IPS-NIHi7 (cell line): ENCODE results near the gene MAGI2.
"Not testable (repeated sequence)": the region's sequence is repeated elsewhere in the genome, so short reads cannot be mapped to it uniquely, and the experiment has no call there.

Experiments used
- DNase-seq: peaks from one replicate; pipeline ENCODE4 v3.0.0; 2012; ENCODE audit warnings: mixed read lengths; ENCODE audit errors: extremely low spot score

Gene MAGI2

DNA sequence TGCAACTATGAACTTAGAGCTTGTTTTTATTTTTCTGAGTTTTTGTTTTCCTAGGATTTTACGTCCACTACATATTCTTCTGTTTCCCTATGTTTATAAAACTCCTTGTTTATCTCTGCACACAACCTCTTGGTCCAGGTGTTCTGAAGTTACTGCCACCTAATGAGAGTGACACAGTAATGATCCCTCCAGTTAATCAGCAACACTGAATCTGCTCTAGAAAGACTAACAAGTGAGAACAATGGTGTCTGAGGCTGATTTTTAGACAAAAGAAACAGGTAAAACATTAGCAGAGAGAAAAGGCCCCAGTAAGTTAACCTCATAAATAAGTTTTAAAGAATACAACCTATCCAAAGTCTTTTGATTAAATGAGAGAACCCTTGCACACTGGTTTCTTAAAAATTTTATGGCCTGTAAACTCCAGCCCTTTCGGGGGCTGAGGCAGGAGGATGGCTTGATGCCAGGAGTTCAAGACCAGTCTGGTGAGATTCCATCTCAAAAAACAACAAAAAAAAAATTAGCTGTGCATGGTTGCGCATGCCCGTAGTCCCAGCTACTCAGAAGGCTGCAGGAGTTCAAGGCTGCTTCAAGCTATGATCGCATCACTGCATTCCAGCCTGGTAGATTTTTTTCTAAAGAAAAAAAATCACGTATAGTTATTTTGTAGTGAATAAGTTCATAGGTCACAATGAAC is 397.6 kb downstream of the MAGI2 start:
- no peak for DNase-seq

DNA sequence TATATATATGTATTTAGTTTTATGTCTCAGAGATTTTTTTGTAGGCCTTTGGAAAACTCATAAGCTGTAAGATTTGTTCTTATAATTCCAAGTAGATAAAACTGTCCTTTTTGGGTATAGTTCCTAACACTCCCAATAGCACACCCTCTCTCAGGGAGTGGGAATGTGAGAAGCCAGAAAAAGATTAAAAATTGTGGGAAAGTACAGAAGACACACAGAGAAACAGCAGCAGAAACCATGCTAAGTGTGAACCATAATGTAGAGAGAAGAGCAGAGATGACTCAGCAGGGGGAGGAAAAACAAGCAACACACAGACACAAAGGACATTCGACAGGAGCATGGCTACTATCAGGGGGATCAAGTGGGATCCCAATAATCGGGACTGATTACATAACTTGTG is 401.6 kb downstream of the MAGI2 start:
- DNase-seq, result no peak

- DNase-seq, result no peak
These were observed 402.9 kb downstream of the MAGI2 start for GRCh38 chr7:79050603-79051002.

GRCh38 chr7:79046061-79046460 is 407.4 kb downstream of the MAGI2 start:
- DNase-seq, result no peak

DNA sequence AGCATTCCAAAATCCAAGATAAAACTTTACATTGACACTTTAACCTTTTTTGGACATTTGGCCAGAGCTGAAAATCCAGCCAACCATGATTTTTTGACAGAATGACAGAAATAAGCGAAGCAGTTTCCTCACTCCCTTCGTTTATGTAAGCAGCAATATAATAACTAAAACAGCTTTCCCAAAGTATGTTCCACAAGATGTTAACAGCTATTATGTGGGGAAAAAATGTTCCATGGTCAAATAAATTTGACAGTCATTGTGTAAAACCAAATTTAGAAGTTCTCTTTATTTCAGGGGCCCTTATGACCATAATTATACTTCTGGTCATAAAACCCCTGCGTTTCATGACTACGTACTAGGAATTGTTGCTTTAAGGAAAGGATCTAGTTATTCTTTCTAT is 416.5 kb downstream of the MAGI2 start:
- no peak for DNase-seq

GRCh38 chr7:79036356-79036755 is 417.1 kb downstream of the MAGI2 start:
- no peak for DNase-seq

- no peak for DNase-seq
These were observed 417.6 kb downstream of the MAGI2 start for GRCh38 chr7:79035858-79036257.

DNA sequence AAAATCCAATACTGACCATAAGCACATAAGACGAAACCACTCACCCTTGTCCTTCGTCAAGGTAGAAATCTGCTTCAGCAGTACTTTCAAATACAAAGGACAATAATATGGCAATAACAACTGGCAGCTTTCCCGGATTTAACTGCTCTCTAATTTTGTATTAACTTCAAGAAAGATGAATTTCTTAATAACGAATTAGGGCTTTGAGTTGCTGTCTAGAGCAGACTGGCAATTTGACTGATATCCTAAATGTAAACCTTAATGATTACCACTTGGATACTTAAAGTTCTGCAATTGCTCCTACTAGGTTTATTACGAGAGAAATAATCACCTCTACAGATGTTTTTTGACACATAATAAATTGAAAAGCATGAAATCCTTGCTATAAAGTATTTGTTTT is 418.7 kb downstream of the MAGI2 start:
- DNase-seq, result no peak

DNA sequence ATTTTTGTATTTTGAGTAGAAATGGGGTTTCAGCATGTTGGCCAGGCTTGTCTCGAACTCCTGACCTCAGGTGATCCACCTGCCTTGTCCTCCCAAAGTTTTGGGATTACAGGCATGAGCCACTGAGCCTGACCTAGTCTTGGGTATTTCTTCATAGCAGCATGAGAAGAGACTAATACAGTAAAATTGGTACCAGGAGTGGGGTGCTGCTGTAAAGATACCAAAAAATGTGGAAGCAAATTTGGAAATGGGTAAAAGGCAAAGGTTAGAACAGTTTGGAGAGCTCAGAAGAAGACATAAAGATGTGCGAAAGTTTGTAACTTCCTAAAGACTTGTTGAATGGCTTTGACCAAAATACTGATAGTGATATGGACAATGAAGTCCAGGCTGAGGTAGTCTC is 433.8 kb downstream of the MAGI2 start:
- not testable (repeated sequence) for DNase-seq

GRCh38 chr7:79011921-79012320 is 441.5 kb downstream of the MAGI2 start:
- no peak for DNase-seq

- DNase-seq, result no peak
These were observed 443.8 kb downstream of the MAGI2 start for GRCh38 chr7:79009647-79010046.

- no peak for DNase-seq
These were observed 444.7 kb downstream of the MAGI2 start for GRCh38 chr7:79008786-79009185.

GRCh38 chr7:78996013-78996412 is 457.5 kb downstream of the MAGI2 start:
- no peak for DNase-seq

- no peak for DNase-seq
These were observed 460.1 kb downstream of the MAGI2 start for GRCh38 chr7:78993341-78993740.

DNA sequence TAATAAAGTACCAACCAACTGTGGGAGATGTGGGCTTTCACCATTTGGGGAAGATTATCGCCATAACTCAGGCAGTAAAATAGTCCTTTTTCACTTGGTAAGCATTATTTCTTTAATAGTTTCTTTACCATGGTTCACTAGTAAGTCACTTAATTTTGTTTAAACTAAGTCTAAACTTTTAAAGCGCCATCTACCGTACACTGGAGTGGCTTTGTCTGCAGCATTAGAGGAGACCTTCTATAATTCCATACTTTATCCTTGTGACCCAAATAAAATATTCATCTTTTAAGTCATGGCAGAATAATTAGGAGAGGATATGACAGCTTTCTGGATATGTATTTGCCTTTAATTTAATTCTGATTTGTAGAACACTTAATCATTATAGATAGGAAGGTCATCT is 468.0 kb downstream of the MAGI2 start:
- DNase-seq, result no peak

- no peak for DNase-seq
These were observed 470.0 kb downstream of the MAGI2 start for GRCh38 chr7:78983483-78983882.

- DNase-seq, result no peak
These were observed 483.0 kb downstream of the MAGI2 start for GRCh38 chr7:78970440-78970916.

GRCh38 chr7:78968951-78969350 is 484.5 kb downstream of the MAGI2 start:
- DNase-seq, result no peak

GRCh38 chr7:78967561-78967960 is 485.9 kb downstream of the MAGI2 start:
- DNase-seq, result not testable (repeated sequence)

GRCh38 chr7:78967046-78967445 is 486.4 kb downstream of the MAGI2 start:
- no peak for DNase-seq

GRCh38 chr7:78959477-78959876 is 494.0 kb downstream of the MAGI2 start:
- no peak for DNase-seq

- no peak for DNase-seq
These were observed 498.1 kb downstream of the MAGI2 start for GRCh38 chr7:78955329-78955728.

- DNase-seq, result no peak
These were observed 499.6 kb downstream of the MAGI2 start for GRCh38 chr7:78953726-78954363.

- no peak for DNase-seq
These were observed 500.4 kb downstream of the MAGI2 start for GRCh38 chr7:78953090-78953489.
